GM23338 (cell line): Measurements from ENCODE around the gene IST1. TPM values are rescaled to one million over a fixed set of nuclear protein-coding genes. Genes with fewer than 3 reads are reported as not detected.

ENCODE experiments used
- ATAC-seq: fragments of 200-7000 bp; cut with Tn5 transposase; 3 replicates; pipeline ENCODE4 v1.9.1; 2020
- DNase-seq: peaks from one replicate; pipeline ENCODE4 v3.0.0-alpha.2; 2015; ENCODE audit warnings: low spot score
- H2AFZ ChIP-seq: fragments of 200-600 bp; sonication (generic); 2 replicates; pipeline ENCODE4 v1.8.0; 2016; ENCODE audit warnings: antibody characterized with exemption, mild to moderate bottlenecking, moderate library complexity
- H3F3A ChIP-seq: fragments of 200-600 bp; sonication (generic); replicated peaks from 2 replicates; pipeline ENCODE4 v1.8.0; 2017; ENCODE audit warnings: antibody characterized with exemption, mixed run types, low read depth
- H3K27ac ChIP-seq: fragments of 200-600 bp; sonication (generic); 2 replicates; pipeline ENCODE4 v1.6.1; 2016; ENCODE audit warnings: low read depth
- H3K27me3 ChIP-seq: fragments of 200-600 bp; sonication (generic); 2 replicates; pipeline ENCODE4 v1.8.0; 2016; ENCODE audit warnings: mild to moderate bottlenecking, mixed run types, moderate library complexity; ENCODE audit not compliant: insufficient read depth
- H3K36me3 ChIP-seq: fragments of 200-600 bp; sonication (generic); 2 replicates; pipeline ENCODE4 v1.8.0; 2016; ENCODE audit warnings: mild to moderate bottlenecking; ENCODE audit not compliant: insufficient read depth
- H3K4me1 ChIP-seq: fragments of 200-600 bp; sonication (generic); 2 replicates; pipeline ENCODE4 v1.8.0; 2016; ENCODE audit warnings: mild to moderate bottlenecking, moderate library complexity; ENCODE audit not compliant: insufficient read depth
- H3K4me2 ChIP-seq: fragments of 200-600 bp; sonication (generic); 2 replicates; pipeline ENCODE4 v1.7.1; 2017; ENCODE audit warnings: mixed run types
- H3K4me3 ChIP-seq: fragments of 200-600 bp; sonication (generic); 2 replicates; pipeline ENCODE4 v1.6.1; 2016; ENCODE audit warnings: mixed run types
- H3K79me2 ChIP-seq: fragments of 200-600 bp; sonication (generic); replicated peaks from 2 replicates; pipeline ENCODE4 v1.8.0; 2017; ENCODE audit warnings: mild to moderate bottlenecking; ENCODE audit not compliant: insufficient read depth
- H3K9me2 ChIP-seq: fragments of 200-600 bp; sonication (generic); 2 replicates; pipeline ENCODE4 v1.8.0; 2017; ENCODE audit not compliant: insufficient read depth
- H4K20me1 ChIP-seq: fragments of 200-600 bp; sonication (generic); replicated peaks from 2 replicates; pipeline ENCODE4 v1.8.0; 2017; ENCODE audit warnings: mild to moderate bottlenecking; ENCODE audit not compliant: insufficient read depth
- H3K27ac Mint-ChIP-seq: 2 replicates; pipeline ENCODE4 v1.8.0; 2020; ENCODE audit warnings: inconsistent platforms, mild to moderate bottlenecking, moderate library complexity, mixed read lengths
- H3K27me3 Mint-ChIP-seq: 3 replicates; pipeline ENCODE4 v1.8.0; 2022; ENCODE audit warnings: low read depth, mild to moderate bottlenecking, moderate library complexity, mixed read lengths, inconsistent platforms; ENCODE audit not compliant: insufficient read depth, poor library complexity
- H3K36me3 Mint-ChIP-seq: 3 replicates; pipeline ENCODE4 v1.8.0; 2021; ENCODE audit warnings: low read depth, mild to moderate bottlenecking, inconsistent platforms, moderate library complexity, mixed read lengths
- H3K4me1 Mint-ChIP-seq: 3 replicates; pipeline ENCODE4 v1.8.0; 2020; ENCODE audit warnings: mild to moderate bottlenecking, inconsistent platforms, mixed read lengths
- H3K4me3 Mint-ChIP-seq: 3 replicates; pipeline ENCODE4 v1.8.0; 2021; ENCODE audit warnings: moderate library complexity, mild to moderate bottlenecking, inconsistent platforms, mixed read lengths
- H3K9me3 Mint-ChIP-seq: 3 replicates; pipeline ENCODE4 v1.8.0; 2020; ENCODE audit warnings: moderate library complexity, mild to moderate bottlenecking, inconsistent platforms, mixed read lengths
- CREB1 ChIP-seq: fragments of 250-450 bp; sonication (Bioruptor Pico); IDR thresholded peaks from 2 replicates; pipeline ENCODE4 v1.5.0; 2020; ENCODE audit warnings: low read depth, mild to moderate bottlenecking, moderate library complexity
- CTCF ChIP-seq, 2 experiments: fragments of 200-600 bp in 1 of 2; sonication (generic) in 1 of 2; conservative IDR thresholded peaks; 2 replicates each; pipeline versions ENCODE4 v1.5.1 to v1.6.1; 2016 to 2017; ENCODE audit warnings: antibody characterized with exemption in 2 of 2, low read depth in 2 of 2, mild to moderate bottlenecking in 2 of 2, moderate library complexity in 1 of 2
- ETS1 ChIP-seq: IDR thresholded peaks from 2 replicates; pipeline ENCODE4 v1.6.1; 2016; ENCODE audit warnings: antibody characterized with exemption
- EZH2 ChIP-seq: fragments of 200-600 bp; sonication (generic); IDR thresholded peaks from one replicate; pipeline ENCODE4 v1.8.0; 2017; ENCODE audit warnings: antibody characterized with exemption, mild to moderate bottlenecking, low read depth; ENCODE audit not compliant: unreplicated experiment
- EZH2phosphoT487 ChIP-seq: fragments of 200-600 bp; sonication (generic); IDR thresholded peaks from one replicate; pipeline ENCODE4 v1.8.1; 2018; ENCODE audit warnings: antibody characterized with exemption; ENCODE audit not compliant: unreplicated experiment
- JUNB ChIP-seq: IDR thresholded peaks from one replicate; pipeline ENCODE4 v1.6.1; 2016; ENCODE audit warnings: antibody characterized with exemption; ENCODE audit not compliant: unreplicated experiment
- NANOG ChIP-seq: IDR thresholded peaks from 2 replicates; pipeline ENCODE4 v1.6.1; 2016; ENCODE audit warnings: antibody characterized with exemption, borderline replicate concordance
- POLR2AphosphoS5 ChIP-seq: IDR thresholded peaks from 2 replicates; pipeline ENCODE4 v1.6.1; 2016; ENCODE audit warnings: antibody characterized with exemption, low read depth
- REST ChIP-seq: IDR thresholded peaks from one replicate; pipeline ENCODE4 v1.6.1; 2018; ENCODE audit warnings: antibody characterized with exemption; ENCODE audit not compliant: unreplicated experiment
- STAT1 ChIP-seq: IDR thresholded peaks from one replicate; pipeline ENCODE4 v1.6.1; 2016; ENCODE audit warnings: antibody characterized with exemption; ENCODE audit not compliant: unreplicated experiment
- ZNF114 ChIP-seq: fragments of 250-450 bp; sonication (Bioruptor Pico); IDR thresholded peaks from 2 replicates; pipeline ENCODE4 v1.5.0; 2020; ENCODE audit warnings: mild to moderate bottlenecking, moderate library complexity
- ZNF331 ChIP-seq: fragments of 250-450 bp; sonication (Bioruptor Pico); IDR thresholded peaks from 2 replicates; pipeline ENCODE4 v1.5.0; 2020; ENCODE audit warnings: low read depth, mild to moderate bottlenecking, moderate library complexity
- ZNF462 ChIP-seq: fragments of 250-450 bp; sonication (Bioruptor Pico); IDR thresholded peaks from 2 replicates; pipeline ENCODE4 v1.5.0; 2020; ENCODE audit warnings: mild to moderate bottlenecking, moderate library complexity
- polyA plus RNA-seq: library from polyadenylated mRNA; unstranded; fragments of >200 nt; fragmentation: Nextera tagmentation; extraction: Ambion mirVana; gene quantifications from 2 replicates; pipeline ENCODE4 v1.2.1, GENCODE V29; 2016
- total RNA-seq: library from RNA; depleted of rRNA; stranded (reverse); fragments of >200 nt; shearing (Covaris generic); gene quantifications from 2 replicates; pipeline ENCODE4 v1.2.3, GENCODE V29; 2014

Gene IST1
- total and polyA plus RNA-seq, 2 experiments from 2014 or later: 108 to 234 TPM

- TF ChIP-seq ZNF331 (CRISPR knock-in tag) (no peak), EZH2phosphoT487 (no peak), ZNF462 (CRISPR knock-in tag) (no peak), STAT1 (no peak), NANOG (no peak), JUNB (no peak), CREB1 (no peak), ETS1 (no peak), EZH2 (no peak), POLR2AphosphoS5 (no peak), CTCF (conservative IDR thresholded peaks at IDR 0.05; ENCODE audit: low read depth in 2 of 2) (no peak), REST (no peak), ZNF114 (no peak)
- H3K4me1 Mint-ChIP-seq: no peaks in the 10 kb centered on the region
- Histone ChIP-seq H3K9me2 (no peaks in the 10 kb centered on the region), H3K4me3 (no peak overlapping the region), H4K20me1 (peaks cover 51% of the 10 kb centered on the region), H3K79me2 (peaks cover 52% of the 10 kb centered on the region), H3K4me2 (no peak overlapping the region), H2AFZ (no peak overlapping the region), H3K27ac (no peak overlapping the region), H3F3A (peaks cover 5% of the 10 kb centered on the region; the same call in 1 of the 2 replicates), H3K27me3 (no peaks in the 10 kb centered on the region), H3K36me3 (peaks cover 61% of the 10 kb centered on the region), H3K4me1 (no peaks in the 10 kb centered on the region)
- DNase-seq (no peak), ATAC-seq (no peak)
- H3K9me3 Mint-ChIP-seq: no peaks in the 10 kb centered on the region
- peaks cover 3% of the 10 kb centered on the region for H3K27me3 Mint-ChIP-seq
- H3K4me3 Mint-ChIP-seq: no peak overlapping the region
- no peak overlapping the region for H3K27ac Mint-ChIP-seq
- peaks cover 74% of the 10 kb centered on the region for H3K36me3 Mint-ChIP-seq
Observed at GRCh38 chr16:71927787-71928186, 32.5 kb downstream of the IST1 start.
